HG03442 (cell line): ENCODE measurements around the gene CEBPA.
A peak's percentile ranks its signal among the peaks of the same experiment; 100 is the strongest.

Experiments
- ATAC-seq: cut with Tn5 transposase; IDR thresholded peaks from one replicate; pipeline ENCODE4 v1.9.1; 2021; ENCODE audit warnings: mild to moderate bottlenecking, moderate library complexity; ENCODE audit not compliant: unreplicated experiment

CEBPA gene

DNA sequence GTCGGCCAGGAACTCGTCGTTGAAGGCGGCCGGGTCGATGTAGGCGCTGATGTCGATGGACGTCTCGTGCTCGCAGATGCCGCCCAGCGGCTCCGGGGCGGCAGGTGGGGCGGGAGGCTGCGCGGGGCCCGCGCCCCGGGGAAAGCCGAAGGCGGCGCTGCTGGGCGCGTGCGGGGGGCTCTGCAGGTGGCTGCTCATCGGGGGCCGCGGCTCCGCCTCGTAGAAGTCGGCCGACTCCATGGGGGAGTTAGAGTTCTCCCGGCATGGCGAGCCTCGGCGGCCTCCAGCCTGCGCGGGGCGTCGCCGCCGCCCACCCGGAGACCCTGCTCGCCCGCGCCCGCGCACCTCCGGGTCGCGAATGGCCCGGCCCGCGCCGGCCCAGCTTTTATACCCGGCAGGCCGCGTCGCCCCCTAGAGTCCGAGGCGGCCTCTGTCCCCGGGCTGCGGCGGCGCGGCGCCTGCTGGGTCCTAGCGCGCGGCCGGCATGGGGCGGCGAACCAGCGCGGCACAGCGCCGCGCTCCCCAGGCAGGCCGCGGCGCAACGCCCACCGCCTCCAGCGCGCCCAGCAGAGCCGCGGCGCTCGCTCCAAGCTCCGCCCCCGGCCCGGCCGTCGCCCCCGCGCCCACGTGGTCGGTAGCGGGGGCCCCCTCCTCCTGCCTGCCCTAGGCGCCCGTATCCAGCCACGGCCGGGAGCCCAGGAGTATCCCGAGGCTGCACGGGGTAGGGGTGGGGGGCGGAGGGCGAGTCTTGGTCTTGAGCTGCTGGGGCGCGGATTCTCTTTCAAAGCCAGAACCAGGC is at the start of gene CEBPA:
TSS of gene CEBPA (minus strand) at position 360 of the 799 bp plus-strand sequence. CDS start at position 240, 120 bp downstream.
- ATAC-seq = peak; percentile 82

DNA sequence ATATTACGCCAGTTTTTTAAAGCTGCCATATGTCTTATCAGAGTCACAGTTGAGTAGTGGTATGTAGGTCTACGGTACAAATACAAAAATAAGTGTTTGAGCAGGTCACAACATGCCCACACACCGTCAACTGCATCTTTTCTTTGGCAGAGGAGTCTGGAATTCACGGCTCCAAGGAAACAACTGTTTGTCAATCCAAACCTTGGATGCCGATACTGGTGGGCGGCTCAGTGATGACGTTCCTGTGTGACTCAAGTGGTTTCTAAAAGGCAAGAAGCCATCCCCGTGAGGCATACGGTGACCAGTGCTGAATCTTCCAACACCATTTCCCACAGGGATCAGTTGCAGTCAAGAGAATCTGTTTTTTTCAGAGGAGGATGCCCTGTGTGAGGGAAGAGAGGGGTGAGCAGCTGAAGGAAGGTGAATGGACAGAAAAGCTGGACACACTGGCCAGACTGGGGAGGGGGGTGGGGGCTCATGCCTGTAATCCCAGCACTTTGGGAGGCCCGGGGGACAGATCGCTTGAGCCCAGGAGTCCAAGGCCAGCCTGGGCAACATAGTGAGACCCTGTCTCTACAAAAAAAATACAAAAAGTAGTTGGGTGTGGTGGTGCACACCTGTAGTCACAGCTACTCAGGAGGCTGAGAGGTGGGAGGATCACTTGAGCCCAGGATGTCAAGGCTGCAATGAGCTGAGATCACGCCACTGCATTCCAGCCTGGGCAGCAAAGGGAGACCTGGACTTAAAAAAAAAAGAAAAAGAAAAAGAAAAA is 48.4 kb upstream of the CEBPA start:
- no peak for ATAC-seq

DNA sequence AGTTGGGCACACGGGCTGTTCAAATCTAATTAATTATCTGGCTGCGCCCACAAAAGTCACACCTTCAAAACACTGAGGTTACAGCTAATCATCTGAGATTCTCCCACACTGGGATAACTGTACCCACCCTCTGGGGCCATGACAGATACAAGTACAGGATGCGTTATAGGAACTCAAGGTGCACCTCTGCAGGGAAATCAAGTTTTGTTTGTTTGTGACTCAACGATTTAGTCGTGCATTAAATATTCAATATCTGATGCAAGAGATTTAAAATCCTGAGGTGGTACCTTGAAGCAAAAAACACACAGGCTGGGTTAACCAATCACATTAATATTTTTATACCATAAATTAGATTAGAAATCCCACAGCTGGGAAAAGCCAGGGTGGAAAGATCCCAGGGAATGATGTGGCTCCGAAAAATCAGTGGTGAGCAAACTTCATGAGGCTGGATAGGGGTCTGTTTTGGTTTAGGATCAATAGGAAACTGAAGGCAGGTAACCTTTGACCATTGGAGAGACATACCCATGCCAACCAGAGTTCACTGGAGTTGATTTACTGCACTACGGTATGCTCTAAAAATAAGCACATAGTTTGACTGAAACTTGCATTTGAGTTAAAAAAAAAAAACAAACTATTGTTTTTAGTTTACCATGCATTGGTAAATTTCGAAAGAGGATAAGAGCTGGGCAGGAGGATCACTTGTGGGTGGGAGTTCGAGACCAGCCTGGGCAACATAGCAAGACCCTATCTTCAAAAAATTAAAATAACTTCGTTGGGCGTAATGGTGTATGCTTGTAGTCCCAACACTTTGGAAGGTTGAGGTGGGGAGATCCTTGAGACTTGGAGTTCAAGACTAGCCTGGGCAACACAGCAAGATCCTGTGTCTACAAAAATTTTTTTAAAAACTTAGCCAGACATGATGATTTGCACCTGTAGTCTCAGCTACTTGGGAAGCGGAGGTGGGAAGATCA is 47.3 kb upstream of the CEBPA start:
- no peak for ATAC-seq

- no peak for ATAC-seq
Observed at GRCh38 chr19:33348301-33349010, 46.1 kb upstream of the CEBPA start.

DNA sequence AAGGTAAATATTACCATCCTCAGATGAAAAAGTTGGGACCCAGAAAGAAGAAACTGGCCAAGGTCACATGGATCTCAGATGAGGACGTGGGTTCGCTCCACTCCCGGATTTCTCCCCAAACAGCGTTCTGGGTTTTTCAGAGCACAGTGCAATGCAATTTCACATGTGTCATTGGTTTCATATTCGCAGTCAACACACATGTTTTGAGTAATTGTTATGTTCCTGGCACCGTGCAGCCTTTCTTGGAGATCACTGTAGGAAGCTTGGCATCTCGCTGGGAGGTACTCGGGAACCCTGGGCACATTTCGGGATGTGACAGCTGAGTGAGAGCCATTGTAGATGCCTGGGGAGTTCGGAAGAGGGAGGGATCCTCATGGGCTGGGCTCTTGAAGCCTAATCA is 45.0 kb upstream of the CEBPA start:
- no peak for ATAC-seq

- no peak for ATAC-seq
Observed at GRCh38 chr19:33346665-33347064, 44.3 kb upstream of the CEBPA start.

- ATAC-seq = no peak
Observed at GRCh38 chr19:33345163-33345562, 42.8 kb upstream of the CEBPA start.

- no peak for ATAC-seq
Observed at GRCh38 chr19:33344573-33344925, 42.2 kb upstream of the CEBPA start.

DNA sequence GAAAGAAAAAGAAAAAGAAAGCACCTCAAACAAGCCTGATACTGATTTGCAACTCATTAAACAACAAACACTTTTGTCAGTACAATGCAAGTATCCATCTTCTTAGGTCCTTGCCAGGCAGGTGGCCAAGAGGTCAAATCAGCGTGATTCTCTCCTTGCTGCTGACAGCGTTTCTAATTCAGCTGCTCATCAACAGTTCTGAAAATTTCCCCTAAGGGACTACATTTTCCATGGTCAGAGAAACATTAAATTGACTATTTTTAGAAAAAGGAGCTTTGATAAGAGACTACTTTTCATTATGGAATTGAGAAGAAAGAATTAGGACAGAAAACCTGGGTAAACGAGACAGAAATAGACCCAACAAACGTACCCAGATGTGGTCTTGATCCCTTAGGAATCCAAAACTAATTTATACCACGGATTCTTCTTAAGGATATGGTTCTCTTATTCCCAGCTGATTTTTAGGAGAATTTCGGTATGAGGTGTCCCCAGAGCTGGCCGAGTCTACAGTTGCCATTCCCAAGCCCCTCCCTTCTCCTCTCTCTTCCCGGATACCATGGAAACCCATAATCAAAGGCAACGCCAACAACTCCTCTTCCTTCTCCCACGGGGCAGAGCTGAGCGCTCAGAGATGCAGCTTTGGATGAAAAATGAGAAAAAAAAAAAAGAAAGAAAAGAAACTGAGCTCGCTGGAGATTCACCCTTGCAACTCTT is 41.7 kb upstream of the CEBPA start:
- ATAC-seq = no peak

DNA sequence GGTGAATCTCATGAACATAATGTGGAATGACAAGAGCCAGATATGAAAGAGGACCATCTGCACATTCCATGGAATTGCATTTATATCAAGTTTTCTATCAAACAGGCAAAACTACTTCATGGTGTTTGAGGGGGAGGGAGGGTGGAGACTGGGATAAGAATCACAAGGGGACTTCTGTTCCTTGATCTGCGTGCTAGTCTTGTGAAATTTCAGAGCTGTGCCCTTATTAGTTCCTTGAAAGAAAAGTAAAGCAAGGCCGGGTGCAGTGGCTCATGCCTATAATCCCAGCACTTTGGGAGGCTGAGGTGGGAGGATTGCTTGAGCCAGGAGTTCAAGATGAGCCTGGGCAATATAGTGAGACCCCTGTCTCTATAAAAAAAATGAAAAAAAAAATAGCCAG is 41.0 kb upstream of the CEBPA start:
- ATAC-seq = no peak

DNA sequence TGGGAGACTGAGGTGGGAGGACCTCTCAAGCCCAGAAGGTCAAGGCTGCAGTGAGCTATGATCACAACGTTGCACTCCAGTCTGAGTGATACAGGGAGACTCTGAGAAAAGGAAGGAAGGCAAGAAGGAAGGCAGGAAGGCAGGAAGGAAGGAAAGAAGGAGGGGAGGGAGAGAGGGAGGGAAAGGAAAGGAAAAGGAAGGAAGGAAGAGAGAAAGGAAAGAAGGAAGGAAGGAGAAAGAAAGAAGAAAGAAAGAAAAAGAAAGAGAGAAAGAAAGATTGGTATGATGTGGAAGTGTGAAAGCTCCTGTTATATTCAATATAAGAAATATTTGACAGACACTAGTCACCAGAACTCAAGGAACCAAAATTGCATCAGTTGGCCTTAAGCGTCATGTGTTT is 38.7 kb upstream of the CEBPA start:
- ATAC-seq = no peak

- ATAC-seq = no peak
Observed at GRCh38 chr19:33339016-33339984, 37.0 kb upstream of the CEBPA start.

DNA sequence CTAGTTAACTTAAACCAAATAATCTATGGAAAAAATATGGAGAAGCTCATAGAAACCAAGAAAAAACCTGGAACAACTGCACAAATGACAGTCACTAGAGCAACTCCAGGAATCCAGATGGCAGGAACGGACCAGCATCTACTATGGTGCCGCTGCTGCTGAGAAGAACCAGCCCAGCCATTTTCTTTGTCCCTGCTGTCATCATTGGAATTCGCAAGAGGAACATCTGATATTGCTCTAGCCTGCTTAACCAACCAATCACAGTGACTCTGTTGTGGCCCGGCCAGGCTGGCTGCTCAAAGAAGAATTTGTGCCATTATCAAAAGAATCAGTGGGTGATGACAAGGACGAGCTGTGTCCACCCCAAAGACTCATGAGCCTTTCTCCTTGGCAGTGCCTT is 33.1 kb upstream of the CEBPA start:
- ATAC-seq = no peak

- ATAC-seq = no peak
Observed at GRCh38 chr19:33334271-33334670, 31.9 kb upstream of the CEBPA start.

GRCh38 chr19:33333642-33334041 is 31.3 kb upstream of the CEBPA start:
- no peak for ATAC-seq

DNA sequence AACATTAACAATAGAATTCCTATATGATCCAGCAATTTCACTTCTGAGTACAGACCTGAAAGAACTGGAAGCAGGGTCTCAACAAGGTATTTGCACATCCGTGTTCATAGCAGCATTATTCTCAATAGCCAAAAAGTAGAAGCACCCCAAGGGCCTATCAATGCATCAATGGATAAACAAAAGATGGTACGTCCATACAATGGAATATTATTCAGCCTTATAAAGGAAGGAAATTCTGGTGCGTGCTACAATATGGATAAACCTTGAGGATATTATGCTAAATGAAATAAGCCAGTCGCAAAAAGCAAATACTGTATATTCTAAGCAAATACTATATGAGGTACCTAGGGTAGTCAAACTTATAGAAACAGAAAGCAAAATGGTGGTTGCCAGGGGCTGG is 30.8 kb upstream of the CEBPA start:
- no peak for ATAC-seq

GRCh38 chr19:33332248-33332647 is 29.9 kb upstream of the CEBPA start:
- no peak for ATAC-seq

- ATAC-seq = no peak
Observed at GRCh38 chr19:33329736-33330135, 27.4 kb upstream of the CEBPA start.

- ATAC-seq = no peak
Observed at GRCh38 chr19:33329060-33329459, 26.7 kb upstream of the CEBPA start.
